ENCODE data around the gene R3HDM4. TPM values are rescaled to one million over a fixed set of nuclear protein-coding genes. Genes with fewer than 3 reads are reported as not detected.

The R3HDM4 gene
- total and polyA plus RNA-seq, 9 of the 15 experiments (the other 6 are each of a cell fraction or from before 2014, with no cell fraction given): 3.2 to 154 (median 59.0) TPM

DNA sequence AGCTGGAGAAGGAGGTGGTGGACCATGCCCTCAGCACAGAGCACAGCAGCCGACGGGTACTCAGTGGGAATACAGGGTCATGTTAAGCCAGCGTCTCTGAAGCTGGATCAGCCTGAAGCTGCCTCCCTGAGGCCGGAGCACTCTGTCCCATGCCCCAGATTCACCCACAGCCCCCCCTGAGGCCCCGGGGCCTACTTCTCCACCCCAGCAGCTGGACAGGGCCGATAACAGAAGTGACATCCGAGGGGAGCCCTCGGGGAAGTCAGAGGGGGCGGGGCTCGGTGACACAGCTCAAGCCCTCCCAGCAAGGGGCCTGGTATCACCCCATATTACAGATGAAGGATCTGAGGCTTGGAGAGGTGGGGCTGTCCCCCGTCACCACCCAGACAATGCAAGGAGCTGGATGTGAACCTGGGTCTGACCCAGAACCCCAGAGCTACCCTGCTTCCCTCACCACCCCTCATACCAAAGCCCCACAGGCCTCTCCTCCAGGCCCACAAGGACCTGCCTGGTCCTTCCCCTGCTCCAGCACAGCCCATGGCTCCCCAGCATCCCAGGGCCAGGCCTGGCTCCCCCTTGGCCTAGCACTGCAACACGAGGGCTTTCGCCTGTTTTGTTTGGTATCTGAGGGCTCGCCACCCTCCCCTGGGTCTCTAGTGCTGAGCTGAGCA lies 5.7 kb downstream of the R3HDM4 start (continued):
- TF ChIP-seq ZNF282 (CRISPR knock-in tag; IDR thresholded peaks at IDR 0.05) (no peak), TFE3 (CRISPR knock-in tag; IDR thresholded peaks at IDR 0.05) (no peak), COPS2 (conservative IDR thresholded peaks at IDR 0.05) (no peak), ASH1L (IDR thresholded peaks at IDR 0.05; ENCODE audit: borderline replicate concordance, low read depth, partially characterized antibody) (no peak), STAT5A (IDR thresholded peaks at IDR 0.05; ENCODE audit: borderline replicate concordance, low read length) (peak; percentile 71; the same call in 1 of the 2 replicates)
- TF ChIP-seq, protein P1, sequence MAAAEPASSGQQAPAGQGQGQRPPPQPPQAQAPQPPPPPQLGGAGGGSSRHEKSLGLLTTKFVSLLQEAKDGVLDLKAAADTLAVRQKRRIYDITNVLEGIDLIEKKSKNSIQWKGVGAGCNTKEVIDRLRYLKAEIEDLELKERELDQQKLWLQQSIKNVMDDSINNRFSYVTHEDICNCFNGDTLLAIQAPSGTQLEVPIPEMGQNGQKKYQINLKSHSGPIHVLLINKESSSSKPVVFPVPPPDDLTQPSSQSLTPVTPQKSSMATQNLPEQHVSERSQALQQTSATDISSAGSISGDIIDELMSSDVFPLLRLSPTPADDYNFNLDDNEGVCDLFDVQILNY (CRISPR knock-in tag; IDR thresholded peaks at IDR 0.05): no peak

DNA sequence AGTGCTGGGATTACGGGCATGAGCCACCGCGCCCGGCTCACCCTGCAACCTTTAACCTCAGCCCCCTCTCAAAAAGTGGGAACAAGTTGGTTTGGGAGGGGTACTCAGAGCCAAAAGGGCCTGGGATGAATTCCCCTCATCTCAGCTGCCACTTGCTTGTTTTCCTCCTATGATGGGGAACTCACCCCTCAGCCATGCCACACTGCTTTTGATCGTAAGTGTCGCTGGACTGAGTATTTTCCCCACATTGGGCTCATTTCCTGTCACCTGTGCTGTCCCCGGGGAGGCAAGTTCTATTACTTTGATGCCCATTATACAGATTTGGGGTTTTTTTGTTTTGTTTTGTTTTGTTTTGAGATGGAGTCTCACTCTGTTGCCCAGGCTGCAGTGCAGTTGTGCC lies 6.5 kb downstream of the R3HDM4 start:
- Histone ChIP-seq H3K36me3 (ENCODE audit: control insufficient read depth, insufficient read depth, low read length) (peaks cover 51% of the 10 kb centered on the region; the same call in 2 of the 3 replicates), H4K20me1 (replicated peaks; ENCODE audit: control insufficient read depth, insufficient read depth, low read length) (peaks cover 8% of the 10 kb centered on the region), H3K9ac (ENCODE audit: insufficient read depth in 1 of 2, low read depth in 2 of 2, low read length in 2 of 2) (peak overlapping the region; percentile 43 to 65; a peak in 3 of 4 replicates), H3K9me3 (replicated peaks; ENCODE audit: control insufficient read depth, insufficient read depth, low read depth, low read length) (no peaks in the 10 kb centered on the region), H3K9me1 (ENCODE audit: control insufficient read depth, insufficient read depth, low read length) (no peaks in the 10 kb centered on the region), H3K4me2 (ENCODE audit: insufficient read depth, low read length) (peak overlapping the region; percentile 88; the same call in 1 of the 2 replicates), H3K4me3 (no peak overlapping the region), H3K79me2 (ENCODE audit: control insufficient read depth, insufficient read depth, low read length) (peaks cover 98% of the 10 kb centered on the region), H3K27ac (ENCODE audit: extremely low read depth, low read depth, low read length) (peak overlapping the region; percentile 95), H3K27me3 (ENCODE audit: control insufficient read depth in 2 of 2, insufficient read depth in 2 of 2, low read length in 2 of 2) (no peaks in the 10 kb centered on the region), H2AFZ (ENCODE audit: low read depth, low read length) (no peak overlapping the region), H3K4me1 (replicated peaks in 1 of 2; ENCODE audit: control insufficient read depth in 2 of 2, insufficient read depth in 2 of 2, low read length in 2 of 2) (peaks cover 50 to 88% of the 10 kb centered on the region in 2 experiments)
- DNase-seq (ENCODE audit: extremely low read depth in 1 of 4, low spot score in 3 of 4): no peak
- ChIA-PET POLR2A (interaction anchor here (0.9 to 2.9 kb wide), 10 partner anchors 10 to 114 kb away, joined by 3 to 21 read pairs (median 5); partner anchors contain the start of genes MED16 and RNU6-9), CTCF (ENCODE audit: low intra/inter-chr PET ratio) (no interaction called here)
- FAIRE-seq: no peak
- 85% methylated on average over 7 of the region's 7 CpGs for WGBS (ENCODE audit: insufficient coverage, low coverage, missing lambda C conversion rate)
- intact Hi-C loops (cut with micrococcal nuclease): loop anchor here (2.0 kb wide), 1 partner anchor 14 kb away; the partner anchor contains the start of genes MED16 and RNU6-9
- in situ Hi-C loops (cut with MboI): no loop called here
- no peak for ATAC-seq
- no TSS peak for BruUV-seq (replicated peaks)
- TF ChIP-seq L3MBTL2 (IDR thresholded peaks at IDR 0.05): no peak
- no peak for TF ChIP-seq BRCA1 (IDR thresholded peaks at IDR 0.05)
- no peak for TF ChIP-seq BRCA1 (CRISPR knock-in tag; IDR thresholded peaks at IDR 0.05)
- no peak for TF ChIP-seq NR2C2 (CRISPR knock-in tag; IDR thresholded peaks at IDR 0.05)
- TF ChIP-seq NR2C2 (tag; IDR thresholded peaks at IDR 0.05): 0 out of 2 replicates have a peak, but pooled peaks have one; percentile 13
- TF ChIP-seq KDM1A (IDR thresholded peaks at IDR 0.05): peak in 1 of 2 experiments; percentile 30; a peak in 1 of 4 replicates
- peak; percentile 77 for TF ChIP-seq BCOR (IDR thresholded peaks at IDR 0.05)
- TF ChIP-seq ZFP36 (IDR thresholded peaks at IDR 0.05; ENCODE audit: low read depth, low read length, partially characterized antibody): peak; percentile 27
- no peak for TF ChIP-seq LEF1 (IDR thresholded peaks at IDR 0.05)
- 0 out of 4 replicates have a peak, but pooled peaks of 1 of the 2 experiments have one; percentile 24 for TF ChIP-seq RCOR1 (IDR thresholded peaks at IDR 0.05; ENCODE audit: borderline replicate concordance in 1 of 2, low read depth in 2 of 2, low read length in 2 of 2)

Data from K562 (cell line).